ENCODE data around the gene TBC1D26.
"Not testable (repeated sequence)": the region's sequence is repeated elsewhere in the genome, so short reads cannot be mapped to it uniquely, and the experiment has no call there.

- not testable (repeated sequence) for TF ChIP-seq CTCF (tag by site-specific recombination; IDR thresholded peaks at IDR 0.05); ZNF423 (tag by site-specific recombination; IDR thresholded peaks at IDR 0.05); ZNF138 (tag by site-specific recombination; IDR thresholded peaks at IDR 0.05; ENCODE audit: borderline replicate concordance); ZNF174 (tag by site-specific recombination; IDR thresholded peaks at IDR 0.05); PBX3 (CRISPR knock-in tag; IDR thresholded peaks at IDR 0.05); GLIS2 (tag by site-specific recombination; IDR thresholded peaks at IDR 0.05); ZBTB10 (tag by site-specific recombination; IDR thresholded peaks at IDR 0.05); YY1 (tag by site-specific recombination; IDR thresholded peaks at IDR 0.05); ZNF510 (tag by site-specific recombination; IDR thresholded peaks at IDR 0.05; ENCODE audit: insufficient replicate concordance)
These were observed 27.8 kb upstream of the TBC1D26 start for GRCh38 chr17:15704239-15704638.
